Stimulated activated naive B cell treated with anti-CD40 and anti-IgM and Interleukin-4, amounts not matched to agents 10 μg/mL and 1 μg/mL and 100 μg/mL, for 72 hours (primary cell): ENCODE measurements around the gene ERVFRD-1.

Experiments
- ATAC-seq, 2 donors: fragments of 150-1000 bp; cut with Tn5 transposase; replicated peaks; 2 replicates each; pipeline ENCODE4 v1.10.0; 2021; ENCODE audit warnings: moderate library complexity in 1 of 2
- DNase-seq: peaks from one replicate; pipeline ENCODE4 v3.0.0; 2021
- H3K27ac Mint-ChIP-seq: one replicate; pipeline ENCODE4 v1.8.0; 2022; ENCODE audit warnings: mild to moderate bottlenecking, mixed read lengths
- H3K27me3 Mint-ChIP-seq, 2 donors: one replicate each; pipeline ENCODE4 v1.8.0; 2022; ENCODE audit warnings: mixed read lengths in 2 of 2
- H3K36me3 Mint-ChIP-seq, 2 donors: one replicate each; pipeline ENCODE4 v1.8.0; 2022; ENCODE audit warnings: mixed read lengths in 2 of 2, mild to moderate bottlenecking in 1 of 2
- H3K4me1 Mint-ChIP-seq, 2 donors: one replicate each; pipeline ENCODE4 v1.8.0; 2022; ENCODE audit warnings: mixed read lengths in 2 of 2, mild to moderate bottlenecking in 1 of 2
- H3K4me3 Mint-ChIP-seq, 2 donors: one replicate each; pipeline ENCODE4 v1.8.0; 2022; ENCODE audit warnings: mild to moderate bottlenecking in 2 of 2, mixed read lengths in 2 of 2, moderate library complexity in 1 of 2
- H3K9me3 Mint-ChIP-seq, 2 donors: one replicate each; pipeline ENCODE4 v1.8.0; 2022; ENCODE audit warnings: mixed read lengths in 2 of 2, mild to moderate bottlenecking in 1 of 2

Gene ERVFRD-1

GRCh38 chr6:11140056-11140455, 28.5 kb upstream of the ERVFRD-1 start:
- Mint-ChIP-seq H3K9me3 (peaks cover 8 to 10% of the 10 kb centered on the region in 2 donors), H3K27me3 (no peaks in the 10 kb centered on the region), H3K27ac (peak overlapping the region; percentile 27), H3K4me1 (peaks cover 30 to 46% of the 10 kb centered on the region in 2 donors), H3K36me3 (peaks cover 9 to 18% of the 10 kb centered on the region in 2 donors), H3K4me3 (no peak overlapping the region)
- DNase-seq (no peak), ATAC-seq (no peak)

DNA sequence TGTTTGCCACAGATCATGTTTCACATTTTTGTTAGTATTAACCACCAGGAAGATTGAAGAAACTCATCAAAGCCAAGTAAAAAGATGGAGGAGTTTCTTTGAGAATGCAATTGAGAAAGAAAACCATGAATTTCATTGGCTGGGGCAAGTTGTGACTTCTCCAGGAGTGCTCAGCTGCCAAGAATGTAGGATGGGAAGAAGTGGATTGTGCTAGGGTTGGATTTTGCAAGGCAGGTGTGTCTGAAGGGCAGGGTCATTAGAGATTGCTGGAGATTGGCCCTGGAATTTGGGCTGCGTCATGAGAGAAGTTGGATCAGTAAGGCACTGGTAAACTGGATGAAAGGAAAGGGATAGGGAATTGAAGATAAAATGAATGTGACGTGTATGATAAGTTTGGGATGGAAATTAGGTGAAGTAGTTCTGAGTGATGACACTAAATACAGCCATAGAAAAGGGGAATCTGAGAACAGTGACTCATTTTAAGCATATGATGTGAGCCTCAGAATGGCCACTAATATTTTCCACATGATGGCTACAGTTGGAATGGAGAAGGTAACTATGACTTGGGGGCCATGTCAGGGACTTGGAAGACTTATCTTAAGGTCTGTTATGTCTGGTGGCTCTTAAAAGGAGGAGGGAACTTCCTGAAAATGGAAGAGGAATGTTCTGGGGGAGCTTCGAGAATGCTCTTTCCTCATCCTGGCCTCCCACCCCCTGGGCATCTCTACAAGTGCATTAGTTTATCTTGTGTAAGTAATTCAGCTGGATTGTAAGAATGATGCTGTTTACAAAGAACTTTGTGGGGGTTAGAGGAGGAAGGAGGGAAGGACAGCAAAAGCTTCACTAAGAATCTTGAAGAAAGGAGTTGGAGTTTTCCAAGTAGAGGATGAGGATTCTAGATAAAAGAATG, 27.8 kb upstream of the ERVFRD-1 start:
- Mint-ChIP-seq H3K27me3 (no peaks in the 10 kb centered on the region), H3K27ac (peak overlapping the region; percentile 84), H3K9me3 (peaks cover 8 to 10% of the 10 kb centered on the region in 2 donors), H3K36me3 (peaks cover 16 to 26% of the 10 kb centered on the region in 2 donors), H3K4me1 (peaks cover 32 to 48% of the 10 kb centered on the region in 2 donors), H3K4me3 (peak overlapping the region; percentile 33 to 42)
- DNase-seq (no peak), ATAC-seq (peak; percentile 96)

- Mint-ChIP-seq H3K27me3 (no peaks in the 10 kb centered on the region), H3K27ac (no peak overlapping the region), H3K9me3 (peaks cover 8 to 10% of the 10 kb centered on the region in 2 donors), H3K36me3 (peaks cover 16 to 27% of the 10 kb centered on the region in 2 donors), H3K4me3 (no peak overlapping the region), H3K4me1 (peaks cover 29 to 41% of the 10 kb centered on the region in 2 donors)
- no peak for DNase-seq
- ATAC-seq: no peak
These were observed 25.3 kb upstream of the ERVFRD-1 start for GRCh38 chr6:11136809-11137208.

GRCh38 chr6:11133281-11133680, 21.8 kb upstream of the ERVFRD-1 start:
- Mint-ChIP-seq H3K27me3 (no peaks in the 10 kb centered on the region), H3K27ac (no peak overlapping the region), H3K4me3 (no peak overlapping the region), H3K4me1 (peaks cover 22 to 23% of the 10 kb centered on the region in 2 donors), H3K9me3 (no peaks in the 10 kb centered on the region), H3K36me3 (peaks cover 12 to 19% of the 10 kb centered on the region in 2 donors)
- ATAC-seq (no peak), DNase-seq (no peak)

- no peak overlapping the region for H3K27ac Mint-ChIP-seq
- DNase-seq (no peak), ATAC-seq (no peak)
- H3K4me1 Mint-ChIP-seq: peaks cover 22 to 23% of the 10 kb centered on the region in 2 donors
- H3K27me3 Mint-ChIP-seq: no peaks in the 10 kb centered on the region
- H3K9me3 Mint-ChIP-seq: peaks cover 0 to 2% of the 10 kb centered on the region in 2 donors
- no peak overlapping the region for H3K4me3 Mint-ChIP-seq
- H3K36me3 Mint-ChIP-seq: peaks cover 13 to 22% of the 10 kb centered on the region in 2 donors
These were observed 20.8 kb upstream of the ERVFRD-1 start for GRCh38 chr6:11132194-11132888.

GRCh38 chr6:11130605-11131004, 19.1 kb upstream of the ERVFRD-1 start:
- ATAC-seq: no peak
- Mint-ChIP-seq H3K9me3 (peaks cover 0 to 4% of the 10 kb centered on the region in 2 donors), H3K4me3 (no peak overlapping the region), H3K27me3 (no peaks in the 10 kb centered on the region), H3K27ac (no peak overlapping the region), H3K36me3 (peaks cover 23 to 30% of the 10 kb centered on the region in 2 donors), H3K4me1 (peaks cover 22 to 23% of the 10 kb centered on the region in 2 donors)
- DNase-seq: no peak

- no peak overlapping the region for H3K4me3 Mint-ChIP-seq
- no peak overlapping the region for H3K27ac Mint-ChIP-seq
- peaks cover 0 to 4% of the 10 kb centered on the region in 2 donors for H3K9me3 Mint-ChIP-seq
- H3K4me1 Mint-ChIP-seq: peaks cover 22 to 23% of the 10 kb centered on the region in 2 donors
- peak; percentile 39 to 58 for ATAC-seq
- H3K27me3 Mint-ChIP-seq: no peaks in the 10 kb centered on the region
- H3K36me3 Mint-ChIP-seq: peaks cover 22 to 31% of the 10 kb centered on the region in 2 donors
- DNase-seq: no peak
These were observed 18.5 kb upstream of the ERVFRD-1 start for GRCh38 chr6:11129908-11130565.

DNA sequence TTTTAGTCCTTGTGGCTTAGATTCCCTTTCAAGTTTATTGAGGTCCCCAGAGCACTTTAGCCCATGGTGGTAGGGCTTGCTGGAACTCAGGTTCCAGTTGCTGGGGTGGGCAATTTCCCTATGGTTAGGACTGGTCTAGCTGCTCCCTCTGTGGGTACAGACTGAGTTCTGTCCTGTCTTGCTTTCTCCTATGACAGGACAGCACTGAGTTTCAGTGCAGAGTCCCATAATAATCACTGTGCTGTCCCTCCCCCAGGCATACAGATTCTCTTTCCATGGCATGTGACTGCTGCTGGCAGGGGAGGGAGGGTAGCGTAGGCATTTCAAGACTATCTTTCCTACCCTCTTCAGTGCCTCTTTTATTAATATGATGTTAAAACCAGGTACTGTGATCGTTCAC, 17.1 kb upstream of the ERVFRD-1 start:
- H3K36me3 Mint-ChIP-seq: peaks cover 15 to 25% of the 10 kb centered on the region in 2 donors
- H3K4me3 Mint-ChIP-seq: no peak overlapping the region
- peaks cover 0 to 4% of the 10 kb centered on the region in 2 donors for H3K9me3 Mint-ChIP-seq
- DNase-seq (no peak), ATAC-seq (no peak)
- peaks cover 13 to 15% of the 10 kb centered on the region in 2 donors for H3K4me1 Mint-ChIP-seq
- no peaks in the 10 kb centered on the region for H3K27me3 Mint-ChIP-seq
- H3K27ac Mint-ChIP-seq: no peak overlapping the region

DNA sequence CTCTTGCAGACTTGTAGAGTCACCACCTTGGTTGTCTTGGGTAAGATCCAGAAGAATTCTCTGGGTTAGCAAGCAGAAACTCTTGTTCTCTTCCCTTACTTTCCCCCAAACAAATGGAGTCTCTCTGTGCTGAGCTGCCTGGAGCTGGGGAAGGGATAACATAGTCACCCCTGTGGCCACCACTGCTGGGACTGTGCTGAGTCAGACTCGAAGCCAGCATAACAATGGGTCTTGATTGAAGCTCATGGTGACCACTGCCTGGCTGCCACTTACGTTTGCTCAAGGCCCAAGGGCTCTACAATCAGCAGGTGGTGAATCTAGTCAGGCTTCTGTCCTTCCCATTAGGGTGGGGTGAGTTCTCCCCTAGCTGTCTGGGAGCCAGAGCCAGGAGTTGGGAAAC, 15.4 kb upstream of the ERVFRD-1 start:
- peaks cover 0 to 4% of the 10 kb centered on the region in 2 donors for H3K9me3 Mint-ChIP-seq
- ATAC-seq (no peak), DNase-seq (no peak)
- H3K36me3 Mint-ChIP-seq: peaks cover 17 to 25% of the 10 kb centered on the region in 2 donors
- H3K4me3 Mint-ChIP-seq: no peak overlapping the region
- H3K27ac Mint-ChIP-seq: no peak overlapping the region
- peaks cover 20 to 28% of the 10 kb centered on the region in 2 donors for H3K4me1 Mint-ChIP-seq
- H3K27me3 Mint-ChIP-seq: no peaks in the 10 kb centered on the region

- peaks cover 23 to 30% of the 10 kb centered on the region in 2 donors for H3K4me1 Mint-ChIP-seq
- no peak overlapping the region for H3K4me3 Mint-ChIP-seq
- peaks cover 20 to 29% of the 10 kb centered on the region in 2 donors for H3K36me3 Mint-ChIP-seq
- no peak for DNase-seq
- peaks cover 0 to 4% of the 10 kb centered on the region in 2 donors for H3K9me3 Mint-ChIP-seq
- no peak for ATAC-seq
- H3K27ac Mint-ChIP-seq: no peak overlapping the region
- H3K27me3 Mint-ChIP-seq: no peaks in the 10 kb centered on the region
These were observed 12.5 kb upstream of the ERVFRD-1 start for GRCh38 chr6:11123978-11124377.

- peaks cover 0 to 2% of the 10 kb centered on the region in 2 donors for H3K9me3 Mint-ChIP-seq
- H3K27ac Mint-ChIP-seq: peak overlapping the region; percentile 37
- H3K4me1 Mint-ChIP-seq: peaks cover 26 to 30% of the 10 kb centered on the region in 2 donors
- ATAC-seq (peak; percentile 76 to 80), DNase-seq (no peak)
- H3K36me3 Mint-ChIP-seq: peaks cover 18 to 28% of the 10 kb centered on the region in 2 donors
- no peaks in the 10 kb centered on the region for H3K27me3 Mint-ChIP-seq
- H3K4me3 Mint-ChIP-seq: no peak overlapping the region
These were observed 10.9 kb upstream of the ERVFRD-1 start for GRCh38 chr6:11122380-11122779.

GRCh38 chr6:11121851-11122250, 10.3 kb upstream of the ERVFRD-1 start:
- DNase-seq (no peak), ATAC-seq (no peak)
- Mint-ChIP-seq H3K27me3 (no peaks in the 10 kb centered on the region), H3K27ac (no peak overlapping the region), H3K9me3 (no peaks in the 10 kb centered on the region), H3K36me3 (peaks cover 14 to 23% of the 10 kb centered on the region in 2 donors), H3K4me1 (peaks cover 26 to 31% of the 10 kb centered on the region in 2 donors), H3K4me3 (no peak overlapping the region)

DNA sequence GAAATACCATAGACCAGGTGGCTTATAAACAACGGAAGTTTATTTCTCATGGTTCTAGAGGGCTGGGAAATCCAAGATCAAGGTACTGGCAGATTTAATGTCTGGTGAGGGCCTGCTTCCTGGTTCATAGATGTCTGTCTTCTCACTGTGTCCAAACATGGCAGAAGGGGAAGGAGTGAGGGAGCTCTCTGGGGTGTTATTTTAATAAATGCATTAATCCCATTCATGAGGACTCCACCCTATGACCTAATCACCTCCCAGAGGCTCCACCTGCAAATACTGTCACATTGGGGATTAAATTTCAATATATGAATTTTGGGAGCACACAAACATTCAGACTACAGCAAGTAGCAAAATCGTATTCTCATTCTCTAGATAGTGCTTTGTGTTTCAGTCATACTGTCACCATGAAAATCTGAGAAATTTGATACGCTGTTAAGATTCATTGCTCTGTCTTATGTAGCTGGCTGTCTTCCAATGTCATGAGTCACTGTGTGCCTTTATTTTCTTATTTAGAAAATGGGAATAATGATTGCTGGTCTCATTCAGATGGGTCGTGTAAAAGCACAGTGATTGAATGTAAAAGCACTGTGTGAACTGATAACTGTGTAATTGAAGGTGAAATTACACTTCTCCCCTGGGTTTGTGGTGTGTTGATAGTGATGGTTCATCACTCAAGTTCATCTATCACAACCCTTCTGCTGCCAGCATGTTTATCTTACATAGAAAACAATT, 8.9 kb upstream of the ERVFRD-1 start:
- Mint-ChIP-seq H3K4me3 (no peak overlapping the region), H3K4me1 (peaks cover 33 to 44% of the 10 kb centered on the region in 2 donors), H3K36me3 (peaks cover 8 to 13% of the 10 kb centered on the region in 2 donors), H3K27ac (no peak overlapping the region), H3K27me3 (no peaks in the 10 kb centered on the region), H3K9me3 (no peaks in the 10 kb centered on the region)
- ATAC-seq (no peak), DNase-seq (no peak)
